Non-pigmented ciliary epithelial cell (primary cell): ENCODE results near the gene ZNF74.
"Not testable (repeated sequence)": the region's sequence is repeated elsewhere in the genome, so short reads cannot be mapped to it uniquely, and the experiment has no call there.

Source experiments
- DNase-seq: peaks from one replicate; pipeline ENCODE4 v3.0.0-alpha.2; 2010; ENCODE audit warnings: low read depth

Gene ZNF74

DNA sequence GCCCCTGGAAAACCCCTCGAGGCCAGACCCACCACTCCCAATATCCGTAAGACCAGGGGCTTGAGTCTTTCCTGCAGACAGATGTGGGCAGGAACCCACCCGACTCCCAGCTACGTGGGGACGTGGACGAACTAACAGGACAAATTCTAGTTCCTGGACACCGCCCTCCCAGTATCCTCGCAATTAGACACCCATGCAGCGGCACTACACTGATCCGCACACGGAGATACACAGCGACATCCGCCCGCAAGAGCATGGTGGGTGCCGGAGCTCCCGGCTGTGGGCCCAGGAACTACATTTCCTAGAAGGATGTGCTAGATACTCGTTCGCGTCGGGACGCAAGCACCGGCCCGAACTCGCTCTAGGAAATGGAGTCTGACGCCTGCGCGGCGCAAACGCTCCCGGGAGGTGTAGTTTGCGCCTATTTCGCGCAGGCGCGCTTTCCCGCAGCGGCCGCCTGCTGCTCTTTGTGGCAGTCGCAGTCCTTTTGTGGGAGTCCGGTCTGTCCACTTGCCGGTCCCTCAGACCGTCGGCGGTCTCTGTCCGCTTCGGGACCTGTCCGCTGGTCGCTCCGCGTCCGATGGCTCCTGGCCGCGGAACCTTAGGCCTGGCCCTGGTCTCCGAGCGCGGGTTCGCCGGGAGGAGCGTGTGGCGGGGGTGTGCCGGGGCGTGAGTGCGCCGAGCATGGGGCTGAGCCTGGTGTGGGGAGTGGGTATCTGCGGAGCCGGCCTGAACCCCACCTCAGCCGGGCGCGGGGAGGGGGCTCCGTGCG is at the start of gene ZNF74:
Gene ZNF74, plus strand, starts transcription at position 447 of the 772 bp plus-strand sequence. CDS start 478 bp downstream, outside the sequence.
- DNase-seq: peak; percentile 53

DNA sequence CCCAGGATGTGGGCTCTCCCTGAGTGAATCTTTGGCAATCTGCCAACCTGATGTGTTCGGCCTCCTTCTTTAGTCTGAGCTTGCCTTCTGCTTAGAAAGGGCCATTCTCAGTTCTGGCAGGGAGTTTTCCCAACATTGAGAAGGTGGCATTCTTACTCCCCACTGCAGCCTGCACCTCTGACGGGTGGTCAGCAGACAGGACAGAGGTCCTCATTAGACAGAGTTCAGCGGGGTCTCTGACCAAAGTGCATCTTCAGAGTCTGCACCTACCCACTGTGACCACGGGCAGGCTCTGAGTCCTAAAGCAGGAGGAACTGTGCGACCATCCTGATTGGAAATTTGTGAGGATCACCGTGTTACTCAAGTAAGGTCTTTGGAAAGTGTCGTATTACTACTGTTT is 47.4 kb upstream of the ZNF74 start:
- DNase-seq: not testable (repeated sequence)

DNA sequence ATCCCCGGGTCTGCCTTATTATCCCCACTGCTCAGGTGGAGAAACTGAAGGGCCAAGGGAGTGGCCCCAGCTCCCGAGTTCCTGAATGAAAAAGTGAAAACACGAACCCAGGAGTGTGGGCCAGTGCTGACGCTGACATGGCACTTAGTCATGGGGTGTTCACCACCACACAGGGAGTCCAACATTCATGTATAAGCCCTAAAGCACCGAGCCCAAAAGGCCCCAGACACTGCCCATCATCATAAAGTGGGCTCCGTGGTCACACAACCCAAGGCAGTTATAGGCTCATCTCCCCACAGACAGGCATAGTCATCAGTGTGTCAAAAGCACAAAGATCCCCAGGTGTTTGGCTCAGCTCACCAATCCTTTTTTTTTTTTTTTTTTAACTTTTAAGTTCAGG is 41.4 kb upstream of the ZNF74 start:
- DNase-seq: not testable (repeated sequence)

DNA sequence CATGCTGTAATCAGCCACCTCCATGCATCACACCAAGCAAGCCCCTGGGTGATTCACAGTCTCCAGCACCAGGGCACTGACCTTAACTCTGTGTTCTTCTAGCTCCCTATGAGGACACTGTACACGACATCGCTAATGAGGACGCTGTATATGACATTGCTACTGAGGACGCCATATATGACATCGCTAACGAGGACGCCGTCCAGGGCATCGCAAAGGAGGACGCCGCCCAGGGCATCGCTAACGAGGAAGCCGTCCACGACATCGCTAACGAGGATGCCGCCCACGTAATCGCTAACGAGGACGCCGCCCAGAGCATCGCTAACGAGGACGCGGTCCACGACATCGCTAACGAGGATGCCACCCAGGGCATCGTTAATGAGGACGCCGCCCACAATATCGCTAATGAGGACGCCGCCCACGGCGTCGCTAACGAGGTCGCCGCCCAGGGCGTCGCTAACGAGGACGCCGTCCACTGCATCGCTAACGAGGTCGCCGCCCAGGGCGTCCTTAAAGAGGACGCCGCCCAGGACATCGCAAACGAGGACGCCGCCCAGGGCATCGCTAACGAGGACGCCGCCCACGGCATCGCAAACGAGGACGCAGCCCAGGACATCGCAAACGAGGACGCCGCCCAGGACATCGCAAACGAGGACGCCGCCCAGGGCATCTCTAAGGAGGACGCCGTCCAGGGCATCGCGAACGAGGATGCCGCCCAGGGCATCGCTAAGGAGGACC is 39.5 kb upstream of the ZNF74 start:
- DNase-seq: no peak

GRCh38 chr22:20355939-20356636 is 37.9 kb upstream of the ZNF74 start:
- DNase-seq: not testable (repeated sequence)

GRCh38 chr22:20356906-20357305 is 37.0 kb upstream of the ZNF74 start:
- DNase-seq: not testable (repeated sequence)

GRCh38 chr22:20357967-20358366 is 36.0 kb upstream of the ZNF74 start:
- DNase-seq: not testable (repeated sequence)

- DNase-seq: not testable (repeated sequence)
Observed at GRCh38 chr22:20358503-20359239, 35.3 kb upstream of the ZNF74 start.

- not testable (repeated sequence) for DNase-seq
Observed at GRCh38 chr22:20360261-20360660, 33.7 kb upstream of the ZNF74 start.

- not testable (repeated sequence) for DNase-seq
Observed at GRCh38 chr22:20360866-20361751, 32.8 kb upstream of the ZNF74 start.

DNA sequence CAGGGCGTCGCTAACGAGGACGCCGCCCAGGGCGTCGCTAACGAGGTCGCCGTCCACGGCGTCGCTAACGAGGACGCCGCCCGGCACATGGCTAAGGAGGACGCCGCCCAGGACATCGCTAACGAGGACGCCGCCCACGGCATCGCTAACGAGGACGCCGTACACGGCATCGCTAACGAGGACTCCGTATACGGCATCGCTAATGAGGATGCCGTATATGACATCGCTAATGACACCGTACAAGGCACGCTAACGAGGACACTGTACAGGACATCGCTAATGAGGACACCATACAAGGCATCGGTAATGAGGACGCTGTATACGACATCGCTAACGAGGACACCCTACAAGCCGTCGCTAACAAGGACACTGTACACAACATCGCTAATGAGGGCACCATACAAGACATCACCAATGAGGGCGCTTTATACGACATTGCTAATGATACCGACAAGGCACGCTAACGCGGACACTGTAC is 32.2 kb upstream of the ZNF74 start:
- DNase-seq: not testable (repeated sequence)

GRCh38 chr22:20362403-20362802 is 31.5 kb upstream of the ZNF74 start:
- not testable (repeated sequence) for DNase-seq

GRCh38 chr22:20364335-20365260 is 29.4 kb upstream of the ZNF74 start:
- not testable (repeated sequence) for DNase-seq

DNA sequence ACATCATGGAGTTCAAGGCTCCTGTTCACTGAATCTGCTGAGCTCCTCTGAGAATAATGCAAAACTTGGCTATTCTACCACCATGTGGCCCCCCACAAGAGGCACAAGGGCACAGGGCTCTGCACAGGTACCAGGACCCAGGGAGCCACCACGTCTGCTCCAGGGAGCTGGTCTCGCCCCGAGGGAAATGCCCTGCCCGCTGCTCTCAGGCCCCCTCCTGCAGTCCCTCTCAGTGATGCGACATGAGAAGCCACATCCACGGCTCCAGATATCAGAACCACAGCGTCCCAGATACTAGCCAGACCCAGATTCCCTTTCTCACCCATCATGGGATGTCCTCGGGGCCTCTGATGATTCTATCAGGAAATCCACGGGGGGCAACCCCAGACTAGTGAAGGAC is 27.1 kb upstream of the ZNF74 start:
- not testable (repeated sequence) for DNase-seq

GRCh38 chr22:20368875-20369274 is 25.1 kb upstream of the ZNF74 start:
- DNase-seq: not testable (repeated sequence)

GRCh38 chr22:20371687-20372086 is 22.3 kb upstream of the ZNF74 start:
- not testable (repeated sequence) for DNase-seq

- not testable (repeated sequence) for DNase-seq
Observed at GRCh38 chr22:20372406-20372854, 21.5 kb upstream of the ZNF74 start.

DNA sequence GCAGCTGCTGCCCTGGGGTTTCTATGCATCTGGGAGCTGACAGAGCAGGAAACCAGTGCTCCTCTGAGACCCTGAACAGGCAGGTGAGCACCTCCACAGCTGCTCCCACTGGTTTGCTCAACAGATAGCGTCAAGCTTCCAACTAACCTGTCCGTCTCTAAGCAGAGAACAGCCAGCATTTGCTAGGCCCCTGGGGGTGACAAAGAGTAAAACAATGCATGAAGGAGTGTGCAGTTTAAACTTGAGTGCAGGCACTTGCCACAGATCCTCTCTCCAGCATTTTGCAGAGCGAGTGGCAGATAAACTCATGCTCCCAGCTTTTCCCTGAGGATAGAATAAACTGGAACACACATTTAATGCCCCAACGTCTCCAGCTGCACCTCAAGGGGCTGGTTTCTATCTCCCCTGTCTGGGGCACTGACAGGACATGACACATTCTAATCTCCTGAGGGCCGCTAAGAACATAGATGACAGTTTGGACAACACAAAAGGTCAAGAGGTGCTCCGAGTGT is 20.7 kb upstream of the ZNF74 start:
- DNase-seq: not testable (repeated sequence)

DNA sequence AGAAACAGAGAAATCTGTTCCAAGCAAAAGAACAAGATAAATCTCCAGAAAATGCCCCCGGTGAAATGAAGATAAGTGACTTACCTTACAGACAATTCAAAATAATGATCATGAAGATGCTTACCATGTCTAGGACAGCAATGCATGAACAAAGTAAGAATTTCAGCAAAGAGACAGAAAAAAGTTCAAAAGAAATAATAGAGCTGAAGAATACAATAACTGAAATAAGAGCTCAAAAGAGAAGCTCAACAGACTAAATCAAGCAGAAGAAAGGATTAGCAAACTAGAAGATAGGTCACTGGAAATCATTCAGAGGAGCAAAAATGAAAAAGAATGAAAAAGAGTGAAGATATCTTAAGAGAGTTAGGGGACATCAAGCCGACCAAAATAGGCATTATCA is 19.8 kb upstream of the ZNF74 start:
- DNase-seq: not testable (repeated sequence)
